COLO829 (cell line): ENCODE results near the gene ADGRG2.

ENCODE experiments used
- DNase-seq: peaks from one replicate; pipeline ENCODE4 v3.0.0; 2012; ENCODE audit warnings: low spot score

The ADGRG2 gene, protein sequence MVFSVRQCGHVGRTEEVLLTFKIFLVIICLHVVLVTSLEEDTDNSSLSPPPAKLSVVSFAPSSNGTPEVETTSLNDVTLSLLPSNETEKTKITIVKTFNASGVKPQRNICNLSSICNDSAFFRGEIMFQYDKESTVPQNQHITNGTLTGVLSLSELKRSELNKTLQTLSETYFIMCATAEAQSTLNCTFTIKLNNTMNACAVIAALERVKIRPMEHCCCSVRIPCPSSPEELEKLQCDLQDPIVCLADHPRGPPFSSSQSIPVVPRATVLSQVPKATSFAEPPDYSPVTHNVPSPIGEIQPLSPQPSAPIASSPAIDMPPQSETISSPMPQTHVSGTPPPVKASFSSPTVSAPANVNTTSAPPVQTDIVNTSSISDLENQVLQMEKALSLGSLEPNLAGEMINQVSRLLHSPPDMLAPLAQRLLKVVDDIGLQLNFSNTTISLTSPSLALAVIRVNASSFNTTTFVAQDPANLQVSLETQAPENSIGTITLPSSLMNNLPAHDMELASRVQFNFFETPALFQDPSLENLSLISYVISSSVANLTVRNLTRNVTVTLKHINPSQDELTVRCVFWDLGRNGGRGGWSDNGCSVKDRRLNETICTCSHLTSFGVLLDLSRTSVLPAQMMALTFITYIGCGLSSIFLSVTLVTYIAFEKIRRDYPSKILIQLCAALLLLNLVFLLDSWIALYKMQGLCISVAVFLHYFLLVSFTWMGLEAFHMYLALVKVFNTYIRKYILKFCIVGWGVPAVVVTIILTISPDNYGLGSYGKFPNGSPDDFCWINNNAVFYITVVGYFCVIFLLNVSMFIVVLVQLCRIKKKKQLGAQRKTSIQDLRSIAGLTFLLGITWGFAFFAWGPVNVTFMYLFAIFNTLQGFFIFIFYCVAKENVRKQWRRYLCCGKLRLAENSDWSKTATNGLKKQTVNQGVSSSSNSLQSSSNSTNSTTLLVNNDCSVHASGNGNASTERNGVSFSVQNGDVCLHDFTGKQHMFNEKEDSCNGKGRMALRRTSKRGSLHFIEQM

GRCh38 chrX:19121898-19122640 lies at the start of gene ADGRG2:
TSS of gene ADGRG2 (minus strand) at chrX:19122468. CDS start at chrX:19068834, 53,634 bp downstream.
- no peak for DNase-seq

DNA sequence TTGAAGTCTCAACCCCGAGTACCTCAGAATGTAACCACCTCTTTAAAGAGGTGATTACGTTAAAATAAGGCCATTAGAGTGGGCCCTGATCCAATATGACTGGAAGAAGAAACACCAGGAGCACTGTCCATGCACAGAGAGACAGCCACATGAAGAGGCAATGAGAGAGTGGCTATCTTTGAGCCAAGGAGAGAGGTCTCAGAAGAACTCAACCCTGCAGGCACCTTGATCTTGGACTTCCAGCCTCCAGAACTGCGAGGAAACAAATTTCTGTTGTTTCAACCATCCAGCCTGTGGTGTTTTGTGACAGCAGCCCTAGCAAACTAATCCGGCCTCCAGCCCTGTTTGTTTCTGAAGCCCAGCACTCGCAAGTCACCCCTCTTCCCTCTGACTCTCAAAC lies 46.3 kb upstream of the ADGRG2 start:
- DNase-seq = no peak

GRCh38 chrX:19162851-19163250 lies 40.6 kb upstream of the ADGRG2 start:
- no peak for DNase-seq

- no peak for DNase-seq
Observed at GRCh38 chrX:19156186-19156585, 33.9 kb upstream of the ADGRG2 start.

GRCh38 chrX:19152762-19153161 lies 30.5 kb upstream of the ADGRG2 start:
- DNase-seq = no peak

DNA sequence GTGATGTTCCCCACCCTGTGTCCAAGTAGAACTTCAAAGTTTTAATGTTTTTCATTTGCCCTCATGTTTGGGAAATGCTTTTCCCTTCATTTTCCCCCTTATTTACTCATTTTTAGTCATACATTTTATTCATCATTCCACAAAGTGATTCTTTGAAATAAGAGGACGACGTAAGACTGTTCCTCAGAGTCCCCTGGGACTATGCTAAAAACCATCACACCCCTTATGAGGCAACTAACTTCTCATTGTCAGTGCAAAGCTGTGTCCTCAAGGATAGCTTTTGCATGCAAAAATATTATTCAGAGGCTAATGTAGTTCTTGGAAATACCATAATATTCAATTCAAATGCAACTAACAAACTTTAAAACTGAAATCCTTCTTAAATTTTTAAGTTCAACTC lies 14.8 kb upstream of the ADGRG2 start:
- no peak for DNase-seq

DNA sequence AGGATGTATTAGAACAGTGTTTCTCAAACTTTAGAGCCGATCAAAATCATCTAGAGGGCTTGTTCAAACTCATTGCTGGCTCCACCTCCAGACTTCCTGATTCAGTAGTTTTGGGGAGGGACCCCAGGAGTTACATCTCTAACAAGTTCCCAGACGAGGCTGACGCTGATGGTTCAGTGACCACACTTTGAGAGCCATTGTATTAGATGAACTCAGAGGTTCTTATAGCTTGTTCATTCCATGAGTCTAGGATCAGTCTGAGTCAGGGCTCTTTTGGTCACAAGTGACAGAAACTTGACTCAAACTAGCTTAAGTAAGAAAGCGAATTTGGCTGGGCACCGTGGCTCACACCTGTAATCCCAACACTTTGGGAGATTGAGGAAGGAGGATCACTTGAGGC lies 11.5 kb upstream of the ADGRG2 start:
- DNase-seq = no peak

- DNase-seq = no peak
Observed at GRCh38 chrX:19133231-19133630, 11.0 kb upstream of the ADGRG2 start.

GRCh38 chrX:19130628-19131027 lies 8.4 kb upstream of the ADGRG2 start:
- no peak for DNase-seq

DNA sequence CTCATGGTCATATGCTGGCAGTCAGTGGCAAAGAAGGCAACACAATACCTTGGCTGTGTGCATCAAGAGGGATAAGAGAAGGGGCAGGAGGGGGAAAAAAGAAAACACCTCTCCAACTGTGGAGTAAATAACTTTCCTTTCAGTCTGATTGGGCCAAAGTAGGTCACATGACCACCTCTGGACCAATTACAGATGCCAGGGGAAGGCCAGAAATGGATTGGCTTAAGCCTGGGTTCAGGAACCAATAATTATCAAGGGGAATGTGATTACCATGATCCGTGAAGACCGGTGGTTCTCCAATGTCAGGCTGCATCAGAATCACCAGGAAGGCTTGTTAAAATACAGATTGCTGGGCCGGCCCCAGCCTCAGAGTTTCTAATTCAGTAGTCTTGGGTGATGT lies 7.4 kb upstream of the ADGRG2 start:
- no peak for DNase-seq

DNA sequence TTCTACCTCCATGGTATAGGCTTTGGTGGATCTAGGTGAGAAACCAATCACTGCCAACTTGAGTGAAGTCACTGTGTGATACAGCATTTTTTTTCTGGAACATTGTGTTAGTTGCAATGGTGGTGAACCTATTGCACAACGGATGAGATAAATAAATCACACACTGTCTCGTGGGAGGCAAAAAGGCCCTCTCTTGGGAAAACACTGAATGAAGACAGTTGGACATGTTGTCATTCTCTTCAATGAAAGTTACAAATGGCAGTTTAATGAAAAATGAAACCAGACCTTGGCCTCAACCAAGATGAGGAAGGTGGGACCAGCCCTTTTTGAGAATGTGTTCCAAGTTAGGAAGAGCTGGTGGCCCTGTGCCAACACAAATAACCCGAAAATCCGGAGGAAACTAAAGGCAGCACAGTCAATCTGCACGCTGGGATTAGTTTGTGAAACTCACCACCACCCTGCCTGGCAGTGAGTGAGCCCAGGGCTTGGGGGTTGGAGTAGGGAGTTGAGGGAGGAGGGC lies 5.4 kb upstream of the ADGRG2 start:
- DNase-seq = no peak

- DNase-seq = no peak
Observed at GRCh38 chrX:19122641-19123009, 357 bp upstream of the ADGRG2 start.

GRCh38 chrX:19121466-19121865 lies 802 bp downstream of the ADGRG2 start:
- no peak for DNase-seq

DNA sequence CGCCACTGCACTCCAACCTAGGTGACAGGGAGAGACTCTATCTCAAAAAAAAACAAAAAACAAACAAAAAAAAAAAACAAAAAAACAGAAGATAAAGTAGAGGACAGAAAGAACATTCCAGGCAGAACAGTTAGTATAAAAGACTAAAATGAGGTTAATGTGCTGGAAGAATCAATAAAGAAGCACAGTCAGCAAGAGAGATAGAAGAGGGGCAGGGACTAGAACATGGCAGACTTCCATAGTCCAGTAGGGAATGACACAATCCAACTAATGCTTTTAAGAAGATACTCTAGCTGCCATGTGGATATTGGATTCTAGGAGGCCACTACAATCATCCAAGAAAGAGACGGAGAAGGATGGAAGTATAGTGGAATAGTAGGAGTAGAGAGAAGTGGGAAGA lies 11.6 kb downstream of the ADGRG2 start:
- DNase-seq = no peak

GRCh38 chrX:19107035-19107434 lies 15.2 kb downstream of the ADGRG2 start:
- no peak for DNase-seq

GRCh38 chrX:19100586-19100985 lies 21.7 kb downstream of the ADGRG2 start:
- DNase-seq = no peak

- DNase-seq = no peak
Observed at GRCh38 chrX:19097553-19098283, 24.6 kb downstream of the ADGRG2 start.

GRCh38 chrX:19096586-19096985 lies 25.7 kb downstream of the ADGRG2 start:
- no peak for DNase-seq

GRCh38 chrX:19094654-19095053 lies 27.6 kb downstream of the ADGRG2 start:
- DNase-seq = no peak

DNA sequence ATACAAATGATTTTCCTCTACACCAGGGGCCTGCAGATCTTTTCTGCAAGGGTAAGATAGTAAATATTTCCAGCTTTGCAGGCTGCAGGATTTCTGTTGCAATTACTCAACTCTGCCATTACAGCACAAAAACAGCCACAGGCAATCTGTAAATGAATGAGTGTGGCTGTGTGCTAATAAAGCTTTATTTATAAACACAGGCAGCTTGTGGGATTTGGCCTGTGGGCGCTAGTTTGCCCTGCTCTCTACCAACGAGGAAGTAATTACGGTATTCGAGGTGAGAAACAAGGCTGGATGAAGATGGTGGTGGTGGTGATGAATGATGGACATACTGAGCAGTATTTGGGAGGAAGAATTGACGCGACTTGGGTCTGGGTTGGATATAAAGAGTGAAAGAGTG lies 30.7 kb downstream of the ADGRG2 start:
- no peak for DNase-seq

GRCh38 chrX:19089555-19090040 lies 32.7 kb downstream of the ADGRG2 start:
- DNase-seq = no peak
